Astrocyte of the spinal cord (primary cell): ENCODE data around the gene SGCA.

Source experiments
- DNase-seq: peaks from one replicate; pipeline ENCODE4 v3.0.0; 2011; ENCODE audit warnings: low read depth, low spot score
- H3K4me3 ChIP-seq: 2 replicates; pipeline ENCODE4 v1.5.1; 2011; ENCODE audit warnings: low read depth, mild to moderate bottlenecking, low read length, moderate library complexity
- in situ Hi-C: cut with HindIII; loops from 2 replicates; pipeline ENCODE4 v1.10.0; 2017; ENCODE audit warnings: low sequenced_read_pairs
- TF ChIP-seq, protein P1 (sequence below): IDR thresholded peaks from 2 replicates; pipeline ENCODE4 v1.5.1; 2012; ENCODE audit warnings: low read depth, mild to moderate bottlenecking, low read length, inconsistent platforms

Gene SGCA

DNA sequence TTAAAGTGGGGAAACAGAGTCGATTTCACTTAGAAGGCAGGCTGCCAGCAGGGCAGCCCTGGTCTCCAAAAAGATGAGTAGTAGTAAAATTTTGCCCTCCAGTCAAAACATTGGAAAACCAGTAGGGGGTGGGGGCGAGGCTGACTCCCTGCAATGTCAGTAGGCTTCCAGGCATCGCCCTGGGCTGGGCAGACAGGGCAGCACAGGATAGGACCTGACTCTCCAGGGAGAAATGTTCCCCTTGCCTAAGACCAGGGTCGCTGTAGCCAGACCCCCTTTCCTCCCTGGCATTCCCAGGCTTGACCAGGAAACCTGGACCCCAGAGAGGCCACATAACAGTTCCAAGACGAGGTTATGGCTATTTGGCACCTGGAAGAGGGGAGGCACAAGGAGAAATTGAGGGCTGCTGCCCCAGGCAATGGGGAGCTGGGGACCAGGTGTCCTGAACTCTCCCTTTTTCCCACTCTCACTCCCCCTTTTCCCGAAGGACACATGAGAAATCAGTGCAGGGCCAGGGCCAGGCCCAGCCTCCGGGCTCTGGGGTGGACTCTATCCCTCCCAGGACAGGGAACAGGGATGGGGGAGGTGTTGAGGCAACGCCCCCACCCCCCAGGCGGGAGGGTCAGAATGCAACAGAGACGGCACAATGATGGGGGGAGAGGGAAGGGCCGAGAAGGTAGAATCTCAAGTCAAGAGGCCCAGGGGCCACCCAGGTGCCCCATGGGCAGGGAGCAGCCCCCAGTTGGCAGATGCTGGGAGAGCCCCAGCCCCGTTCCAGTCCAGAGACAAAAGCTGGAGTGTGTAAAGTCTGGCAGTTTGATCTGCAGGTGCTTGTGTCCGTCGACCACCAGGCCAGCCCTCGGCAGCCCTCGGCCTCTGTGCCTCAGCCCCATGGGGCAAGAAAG, 31.3 kb upstream of the SGCA start:
- H3K4me3 ChIP-seq: no peak overlapping the region
- DNase-seq: no peak
- TF ChIP-seq, protein P1, sequence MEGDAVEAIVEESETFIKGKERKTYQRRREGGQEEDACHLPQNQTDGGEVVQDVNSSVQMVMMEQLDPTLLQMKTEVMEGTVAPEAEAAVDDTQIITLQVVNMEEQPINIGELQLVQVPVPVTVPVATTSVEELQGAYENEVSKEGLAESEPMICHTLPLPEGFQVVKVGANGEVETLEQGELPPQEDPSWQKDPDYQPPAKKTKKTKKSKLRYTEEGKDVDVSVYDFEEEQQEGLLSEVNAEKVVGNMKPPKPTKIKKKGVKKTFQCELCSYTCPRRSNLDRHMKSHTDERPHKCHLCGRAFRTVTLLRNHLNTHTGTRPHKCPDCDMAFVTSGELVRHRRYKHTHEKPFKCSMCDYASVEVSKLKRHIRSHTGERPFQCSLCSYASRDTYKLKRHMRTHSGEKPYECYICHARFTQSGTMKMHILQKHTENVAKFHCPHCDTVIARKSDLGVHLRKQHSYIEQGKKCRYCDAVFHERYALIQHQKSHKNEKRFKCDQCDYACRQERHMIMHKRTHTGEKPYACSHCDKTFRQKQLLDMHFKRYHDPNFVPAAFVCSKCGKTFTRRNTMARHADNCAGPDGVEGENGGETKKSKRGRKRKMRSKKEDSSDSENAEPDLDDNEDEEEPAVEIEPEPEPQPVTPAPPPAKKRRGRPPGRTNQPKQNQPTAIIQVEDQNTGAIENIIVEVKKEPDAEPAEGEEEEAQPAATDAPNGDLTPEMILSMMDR: no peak
- in situ Hi-C loops: no loop called here

DNA sequence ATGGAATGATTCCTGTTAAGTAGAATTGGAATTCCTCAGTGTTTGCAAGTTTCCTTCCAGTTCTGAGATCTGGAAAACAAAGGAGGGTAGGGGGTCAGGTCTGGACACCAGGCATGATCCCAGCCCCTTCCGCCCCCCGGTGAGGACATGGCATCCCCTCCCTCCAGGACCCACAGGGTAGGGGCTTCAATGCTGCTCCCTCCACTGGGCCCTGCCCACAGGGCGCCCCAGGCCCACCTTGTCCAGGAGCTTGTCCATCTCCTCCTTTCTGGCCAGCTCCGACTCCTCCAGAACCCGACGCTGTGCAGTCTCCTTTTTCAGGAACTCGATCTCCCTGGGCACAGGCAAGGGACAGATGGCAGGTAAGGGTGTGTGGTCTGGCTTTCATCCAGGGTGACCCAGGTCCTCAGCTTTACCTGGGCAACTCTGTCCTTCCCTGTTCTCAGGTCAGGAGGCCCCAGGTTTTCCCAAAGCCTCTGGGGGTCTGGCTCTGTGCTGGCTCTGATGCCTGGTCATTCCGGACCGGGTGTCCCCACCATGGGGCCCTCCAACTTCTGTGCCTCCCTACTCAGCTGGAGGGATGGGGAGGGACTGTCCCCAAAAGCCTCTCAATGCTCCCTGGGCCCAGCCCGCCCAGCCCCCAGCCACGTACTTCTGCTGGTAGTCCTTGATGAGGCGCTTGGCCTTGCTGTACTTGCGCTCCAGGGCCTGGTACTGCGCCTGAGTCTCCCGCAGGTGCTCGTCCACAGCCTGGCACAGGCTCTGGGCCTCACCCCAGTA, 30.3 kb upstream of the SGCA start:
- TF ChIP-seq, protein P1: no peak
- no peak overlapping the region for H3K4me3 ChIP-seq
- DNase-seq: no peak
- in situ Hi-C loops: no loop called here

DNA sequence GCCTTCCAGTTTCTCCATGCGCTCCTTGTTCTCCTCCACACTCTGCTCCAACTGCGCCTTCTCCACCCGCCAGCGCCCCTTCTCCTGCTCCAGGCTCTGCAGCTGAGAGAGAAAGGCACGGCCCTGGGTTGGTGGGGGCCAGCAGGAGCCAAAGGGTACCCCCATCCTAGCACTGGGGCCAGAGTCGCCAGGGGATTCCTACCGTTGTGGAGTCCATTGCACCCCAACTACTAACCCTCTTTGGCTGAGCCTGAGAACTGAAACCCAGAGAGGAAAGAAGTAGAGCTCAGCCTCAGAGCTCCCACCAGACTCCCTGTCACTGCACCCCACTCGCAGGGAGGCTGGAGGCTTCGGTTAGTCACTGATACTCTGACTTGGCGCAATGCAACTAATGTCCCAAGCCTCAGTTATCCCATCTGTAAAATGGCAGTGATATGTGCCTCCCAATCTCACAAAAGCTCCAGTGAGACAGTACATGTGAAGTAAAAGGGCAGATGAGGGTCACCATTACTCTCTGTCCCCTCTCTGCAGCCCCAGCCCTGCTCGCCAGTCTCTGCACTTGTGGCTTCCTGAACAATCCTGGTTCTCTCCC, 29.6 kb upstream of the SGCA start:
- in situ Hi-C loops: no loop called here
- TF ChIP-seq, protein P1: no peak
- DNase-seq: no peak
- no peak overlapping the region for H3K4me3 ChIP-seq

DNA sequence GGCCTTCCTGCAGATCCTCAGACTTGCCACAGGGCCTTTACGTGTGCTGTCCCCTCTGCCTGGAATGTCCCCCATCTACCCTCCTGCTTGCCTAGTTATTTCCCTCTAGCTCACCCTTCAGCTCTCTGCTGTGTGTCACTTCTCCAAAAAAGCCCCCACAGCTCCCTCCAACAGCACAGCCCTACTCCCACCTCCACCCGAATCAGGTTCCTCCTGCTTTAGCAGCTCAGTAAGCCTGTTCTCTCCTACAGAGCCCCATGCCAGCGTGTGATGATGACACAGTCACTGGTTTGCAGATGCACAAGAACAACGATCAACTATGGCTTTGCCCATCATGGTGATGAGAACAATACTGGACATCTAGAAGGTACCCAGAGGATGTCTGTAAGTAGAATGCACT, 28.8 kb upstream of the SGCA start:
- no peak overlapping the region for H3K4me3 ChIP-seq
- TF ChIP-seq, protein P1: no peak
- in situ Hi-C loops: no loop called here
- no peak for DNase-seq

DNA sequence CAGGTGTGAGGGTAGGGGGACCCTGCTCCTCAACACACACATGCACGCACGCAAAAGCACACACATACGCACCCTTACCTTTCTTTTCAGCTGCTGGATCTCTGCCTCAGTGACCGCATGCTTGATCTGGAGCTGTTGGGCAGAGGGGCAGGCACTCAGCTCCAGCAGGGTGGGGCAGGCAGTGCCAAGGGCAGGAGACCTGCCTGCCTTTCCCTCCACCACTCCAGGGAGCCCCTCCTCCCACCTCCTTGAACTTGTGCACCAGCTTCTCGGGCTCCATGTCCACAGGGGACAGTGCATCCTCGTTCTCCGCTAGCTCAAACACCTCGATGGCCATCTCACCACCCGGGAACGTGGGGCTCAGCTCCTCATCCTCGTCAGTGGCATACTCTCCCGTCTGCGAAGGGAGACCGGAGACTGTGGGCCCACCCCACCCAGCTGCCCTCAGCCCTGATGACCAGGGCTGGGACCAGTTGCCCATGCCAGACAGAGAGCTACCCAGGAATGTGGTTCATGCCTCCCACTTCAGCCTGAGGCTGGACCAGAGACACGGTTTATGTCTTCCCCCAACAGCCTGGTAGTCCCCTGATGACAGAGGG, 26.5 kb upstream of the SGCA start:
- H3K4me3 ChIP-seq: no peak overlapping the region
- TF ChIP-seq, protein P1: no peak
- in situ Hi-C loops: no loop called here
- DNase-seq: no peak
